ENCODE measurements around the gene KBTBD8.

- no peak for TF ChIP-seq CTCF (IDR thresholded peaks at IDR 0.05)
- no peak for TF ChIP-seq POLR2A (IDR thresholded peaks at IDR 0.05)
These were observed 47.8 kb downstream of the KBTBD8 start for GRCh38 chr3:67045711-67046465.

Data from lower leg skin (tissue), 3 donors.